Mesodermal cell (in vitro differentiated cells): ENCODE data around the gene WNT3.

Experiments
- H3K27ac ChIP-seq: 2 replicates; pipeline ENCODE4 v1.7.0; 2013; ENCODE audit warnings: mild to moderate bottlenecking, low read depth, low read length, moderate library complexity; ENCODE audit not compliant: severe bottlenecking
- H3K36me3 ChIP-seq: 2 replicates; pipeline ENCODE4 v1.7.1; 2013; ENCODE audit warnings: mild to moderate bottlenecking, low read length, moderate library complexity; ENCODE audit not compliant: control insufficient read depth, insufficient read depth
- H3K4me1 ChIP-seq: one replicate; pipeline ENCODE4 v1.7.1; 2013; ENCODE audit warnings: mild to moderate bottlenecking, low read length; ENCODE audit not compliant: insufficient read depth, control insufficient read depth, poor library complexity, severe bottlenecking
- H3K4me3 ChIP-seq: 2 replicates; pipeline ENCODE4 v1.7.0; 2013; ENCODE audit warnings: low read length, control low read depth, mild to moderate bottlenecking; ENCODE audit not compliant: insufficient read depth, poor library complexity, severe bottlenecking; ENCODE audit errors: extremely low read depth
- H3K9me3 ChIP-seq: 2 replicates; pipeline ENCODE4 v1.7.1; 2013; ENCODE audit warnings: mild to moderate bottlenecking, low read length, moderate library complexity; ENCODE audit not compliant: control insufficient read depth
- WGBS, 2 experiments: methylation state at CpG; one replicate each; pipeline ENCODE4 v1.1.5; 2013; ENCODE audit warnings: missing lambda C conversion rate in 2 of 2; ENCODE audit not compliant: insufficient coverage in 2 of 2; 5-methylcytosine and 5-hydroxymethylcytosine counted together

WNT3 gene

GRCh38 chr17:46836500-46836899 lies 18.0 kb upstream of the WNT3 start:
- 94 to 95% methylated on average over 2 of the region's 2 CpGs for WGBS, 2 experiments

DNA sequence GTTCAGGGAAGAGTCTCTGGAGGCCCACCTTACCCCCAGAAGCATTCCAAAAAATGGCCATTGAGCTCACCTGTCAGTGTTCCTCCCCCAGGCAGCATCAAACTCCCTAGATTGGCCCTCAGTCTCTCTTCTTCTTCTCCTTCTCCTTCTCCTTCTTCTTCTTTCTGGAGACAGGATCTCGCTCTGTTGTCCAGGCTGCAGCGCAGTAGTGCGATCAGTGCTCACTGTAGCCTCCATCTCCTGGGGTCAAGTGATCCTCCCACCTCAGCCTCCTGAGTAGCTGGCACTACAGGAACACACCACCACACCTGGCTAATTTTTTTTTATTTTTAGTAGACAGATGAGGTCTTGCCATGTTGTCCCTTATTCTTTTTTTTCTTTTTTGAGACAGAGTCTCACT lies 16.4 kb upstream of the WNT3 start:
- Histone ChIP-seq H3K27ac (no peak overlapping the region), H3K4me1 (peaks cover 16% of the 10 kb centered on the region), H3K36me3 (no peaks in the 10 kb centered on the region), H3K9me3 (no peaks in the 10 kb centered on the region), H3K4me3 (no peak overlapping the region)
- WGBS, 2 experiments = 79 to 97% methylated on average over 3 of the region's 3 CpGs

More at GRCh38 chr17:46836500-46836899, 18.0 kb upstream of the WNT3 start:
- Histone ChIP-seq H3K4me3 (no peak overlapping the region), H3K4me1 (peaks cover 16% of the 10 kb centered on the region), H3K9me3 (no peaks in the 10 kb centered on the region), H3K27ac (no peak overlapping the region), H3K36me3 (no peaks in the 10 kb centered on the region)

- H3K4me1 ChIP-seq = peaks cover 16% of the 10 kb centered on the region
- WGBS, 2 experiments = 83 to 90% methylated on average over 2 of the region's 2 CpGs
- peak overlapping the region; percentile 19 for H3K27ac ChIP-seq
These were observed 15.3 kb upstream of the WNT3 start for GRCh38 chr17:46833840-46834208.

DNA sequence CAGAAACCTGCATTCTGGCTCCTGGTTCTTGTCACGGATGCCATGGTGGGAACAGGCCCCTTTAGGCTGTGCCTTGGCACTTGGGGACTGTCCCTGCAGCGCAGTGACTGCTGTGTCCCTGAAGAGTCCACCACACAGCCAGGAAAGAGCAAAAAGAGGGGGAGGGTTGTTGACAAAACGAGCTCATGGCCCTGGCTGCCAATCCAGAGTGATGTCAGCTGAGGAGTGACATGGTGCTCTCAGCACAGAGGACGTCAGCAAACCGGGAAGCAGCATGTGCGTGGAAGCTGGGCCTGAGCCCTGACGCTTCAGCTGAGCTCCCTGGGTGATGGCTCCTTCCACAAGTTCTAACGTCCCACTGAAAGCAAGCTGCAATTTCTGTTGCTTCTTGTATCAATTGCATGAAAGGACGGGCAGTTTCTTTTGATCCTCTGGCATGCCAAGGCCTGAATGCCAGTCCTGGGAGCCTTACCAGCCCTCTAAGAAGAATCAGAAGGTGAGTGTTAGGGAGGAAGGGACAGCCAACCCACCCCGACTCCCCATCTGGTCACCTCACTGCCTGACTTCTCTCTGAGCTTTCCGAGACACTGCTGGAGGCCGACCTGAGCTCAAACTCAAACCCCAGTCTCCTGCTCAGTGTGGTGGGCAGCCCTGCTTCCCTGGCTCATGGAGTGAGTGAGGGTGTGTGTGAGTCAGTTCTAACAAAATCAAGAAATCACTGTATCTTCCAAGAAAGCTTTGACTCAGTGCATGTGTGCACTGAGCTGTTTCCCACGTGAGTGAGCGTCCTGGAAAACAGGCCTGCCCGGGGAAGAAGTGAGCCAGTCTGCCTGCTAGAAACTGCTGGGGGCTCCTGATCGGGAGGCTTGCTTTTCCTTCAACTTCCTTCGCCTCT lies 14.7 kb upstream of the WNT3 start:
- H3K4me1 ChIP-seq = peaks cover 16% of the 10 kb centered on the region
- peak overlapping the region; percentile 19 for H3K27ac ChIP-seq
- WGBS, 2 experiments = 53 to 59% methylated on average over 9 to 14 of the region's 17 CpGs
- no peak overlapping the region for H3K4me3 ChIP-seq
- H3K9me3 ChIP-seq = no peaks in the 10 kb centered on the region
- no peaks in the 10 kb centered on the region for H3K36me3 ChIP-seq

More at GRCh38 chr17:46833840-46834208, 15.3 kb upstream of the WNT3 start:
- Histone ChIP-seq H3K9me3 (no peaks in the 10 kb centered on the region), H3K4me3 (no peak overlapping the region), H3K36me3 (no peaks in the 10 kb centered on the region)

DNA sequence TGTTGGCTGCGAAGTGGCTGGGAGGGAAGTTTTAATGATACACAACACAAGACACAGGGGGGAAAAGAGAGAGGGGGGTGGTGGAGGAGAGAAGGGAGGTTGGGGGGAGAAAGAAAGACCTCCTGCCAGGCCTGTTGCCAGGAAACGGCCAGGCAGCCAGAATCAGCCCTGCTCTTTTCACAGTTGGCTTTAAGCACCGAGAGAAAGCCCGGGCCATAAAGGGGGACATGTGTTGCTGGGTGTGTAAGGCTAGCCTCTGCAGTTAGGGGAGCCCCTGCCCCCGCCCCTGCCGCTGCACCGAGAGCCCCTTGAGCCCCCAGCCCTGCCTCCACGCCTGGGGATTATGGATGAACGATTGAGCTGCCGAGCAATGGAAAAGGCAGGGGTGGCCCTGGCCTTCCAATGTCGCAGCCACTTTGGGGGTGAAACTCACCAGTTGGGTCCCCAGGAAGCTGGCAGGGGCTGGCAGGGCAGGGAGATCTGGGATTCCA lies 13.9 kb upstream of the WNT3 start:
- Histone ChIP-seq H3K4me1 (peaks cover 16% of the 10 kb centered on the region), H3K27ac (peak overlapping the region; percentile 55), H3K4me3 (no peak overlapping the region), H3K36me3 (no peaks in the 10 kb centered on the region), H3K9me3 (no peaks in the 10 kb centered on the region)
- 22 to 28% methylated on average over 7 to 10 of the region's 11 CpGs for WGBS, 2 experiments

- WGBS, 2 experiments = 64 to 81% methylated on average over 9 of the region's 14 CpGs
- no peaks in the 10 kb centered on the region for H3K36me3 ChIP-seq
- no peak overlapping the region for H3K4me3 ChIP-seq
- H3K27ac ChIP-seq = no peak overlapping the region
- H3K4me1 ChIP-seq = peaks cover 16% of the 10 kb centered on the region
- no peaks in the 10 kb centered on the region for H3K9me3 ChIP-seq
These were observed 13.3 kb upstream of the WNT3 start for GRCh38 chr17:46831573-46832330.

GRCh38 chr17:46827274-46827673 lies 8.8 kb upstream of the WNT3 start:
- H3K4me1 ChIP-seq = peaks cover 6% of the 10 kb centered on the region
- H3K27ac ChIP-seq = no peak overlapping the region
- WGBS, 2 experiments = no CpG with 5 or more reads among the region's 2 CpGs
- no peaks in the 10 kb centered on the region for H3K9me3 ChIP-seq
- no peaks in the 10 kb centered on the region for H3K36me3 ChIP-seq
- no peak overlapping the region for H3K4me3 ChIP-seq

- Histone ChIP-seq H3K36me3 (no peaks in the 10 kb centered on the region), H3K27ac (no peak overlapping the region)
- no CpG with 5 or more reads among the region's 1 CpG for WGBS, 2 experiments
These were observed 7.6 kb upstream of the WNT3 start for GRCh38 chr17:46826116-46826515.

DNA sequence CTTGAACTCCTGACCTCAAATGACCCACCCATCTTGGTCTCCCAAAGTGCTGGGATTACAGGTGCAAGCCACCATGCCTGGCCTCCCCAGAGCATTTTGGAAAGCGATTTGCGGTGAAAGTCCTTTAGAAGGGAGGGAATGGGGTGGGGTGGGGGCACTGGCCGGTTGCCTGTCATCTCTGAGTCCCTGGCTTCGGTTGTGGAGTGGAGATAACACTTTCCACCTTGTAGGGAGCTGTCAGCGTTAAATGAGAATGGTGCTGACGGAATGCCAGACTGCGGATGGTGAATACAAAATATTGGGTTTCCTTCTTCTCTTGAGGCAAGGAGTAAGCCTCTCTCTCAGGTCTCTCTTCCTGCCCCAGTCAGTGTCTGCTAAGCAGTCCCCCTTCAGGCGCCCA lies 5.2 kb upstream of the WNT3 start:
- 89 to 95% methylated on average over 8 of the region's 8 CpGs for WGBS, 2 experiments
- Histone ChIP-seq H3K9me3 (no peaks in the 10 kb centered on the region), H3K4me1 (peaks cover 17% of the 10 kb centered on the region), H3K4me3 (no peak overlapping the region), H3K27ac (no peak overlapping the region), H3K36me3 (no peaks in the 10 kb centered on the region)

More at GRCh38 chr17:46826116-46826515, 7.6 kb upstream of the WNT3 start:
- H3K4me3 ChIP-seq = no peak overlapping the region
- H3K9me3 ChIP-seq = no peaks in the 10 kb centered on the region
- H3K4me1 ChIP-seq = no peaks in the 10 kb centered on the region

GRCh38 chr17:46822388-46822921 lies 4.0 kb upstream of the WNT3 start:
- H3K4me1 ChIP-seq = peaks cover 17% of the 10 kb centered on the region
- no peak overlapping the region for H3K27ac ChIP-seq
- no peaks in the 10 kb centered on the region for H3K9me3 ChIP-seq
- no peak overlapping the region for H3K4me3 ChIP-seq
- 68 to 69% methylated on average over 29 to 30 of the region's 35 CpGs for WGBS, 2 experiments
- no peaks in the 10 kb centered on the region for H3K36me3 ChIP-seq
